Glomerular visceral epithelial cell (primary cell): ENCODE data around the gene VWA5B2.
"Not testable (repeated sequence)": the region's sequence is repeated elsewhere in the genome, so short reads cannot be mapped to it uniquely, and the experiment has no call there.

Experiments
- DNase-seq: peaks from one replicate; pipeline ENCODE4 v3.0.0-alpha.2; 2016; ENCODE audit errors: extremely low spot score

VWA5B2 gene

GRCh38 chr3:184241447-184242296 lies 12.3 kb downstream of the VWA5B2 start:
- DNase-seq, result no peak

- no peak for DNase-seq
Observed at GRCh38 chr3:184242297-184242685, 12.9 kb downstream of the VWA5B2 start.

- DNase-seq, result peak; percentile 82
Observed at GRCh38 chr3:184248454-184249411, 19.3 kb downstream of the VWA5B2 start, which contains the start of gene ALG3. Gene ALG3, minus strand, starts transcription at chr3:184248962. Its CDS starts 22 bp downstream, at chr3:184248940.

GRCh38 chr3:184249412-184250166 lies 20.2 kb downstream of the VWA5B2 start, which contains the start of gene EEF1AKMT4:
Gene EEF1AKMT4, plus strand, starts transcription at chr3:184249672. Its CDS starts 23 bp downstream, at chr3:184249695.
- peak; percentile 95 for DNase-seq

GRCh38 chr3:184250167-184250828 lies 20.9 kb downstream of the VWA5B2 start:
- peak; percentile 89 for DNase-seq

GRCh38 chr3:184255291-184256039 lies 26.1 kb downstream of the VWA5B2 start:
- no peak for DNase-seq

GRCh38 chr3:184257083-184257915 lies 27.9 kb downstream of the VWA5B2 start:
- DNase-seq, result no peak

GRCh38 chr3:184258926-184259325 lies 29.5 kb downstream of the VWA5B2 start:
- DNase-seq, result no peak

GRCh38 chr3:184259396-184259877 lies 30.1 kb downstream of the VWA5B2 start:
- no peak for DNase-seq

GRCh38 chr3:184259878-184260723 lies 30.7 kb downstream of the VWA5B2 start:
- DNase-seq, result peak; percentile 29

- DNase-seq, result no peak
Observed at GRCh38 chr3:184260724-184261269, 31.4 kb downstream of the VWA5B2 start.

- peak; percentile 87 for DNase-seq
Observed at GRCh38 chr3:184261270-184261853, 32.0 kb downstream of the VWA5B2 start, which contains the start of gene CAMK2N2. Gene CAMK2N2, minus strand, starts transcription at chr3:184261553. Its CDS starts 268 bp downstream, at chr3:184261285.

GRCh38 chr3:184261854-184262763 lies 32.7 kb downstream of the VWA5B2 start:
- DNase-seq, result no peak

- no peak for DNase-seq
Observed at GRCh38 chr3:184262764-184263179, 33.4 kb downstream of the VWA5B2 start.

GRCh38 chr3:184267249-184267648 lies 37.9 kb downstream of the VWA5B2 start:
- not testable (repeated sequence) for DNase-seq

GRCh38 chr3:184272269-184272668 lies 42.9 kb downstream of the VWA5B2 start:
- DNase-seq, result no peak
